Keratinocyte (primary cell): Measurements from ENCODE around the gene CACNA2D2. TPM values are rescaled to one million over a fixed set of nuclear protein-coding genes. Genes with fewer than 3 reads are reported as not detected.
A peak's percentile ranks its signal among the peaks of the same experiment; 100 is the strongest.

Experiments
- DNase-seq: peaks from one replicate; pipeline ENCODE4 v3.0.0-alpha.2; 2011; ENCODE audit warnings: low read depth, missing footprints, low spot score
- FAIRE-seq: peaks from 2 replicates; lab custom pipeline; 2011; peaks lifted over from hg19 to GRCh38; lab: Jason Lieb, UNC
- H2AFZ ChIP-seq: 2 replicates; pipeline ENCODE4 v1.6.0; 2012; ENCODE audit warnings: low read length, control low read depth, inconsistent platforms; ENCODE audit not compliant: control insufficient read depth
- H3K27ac ChIP-seq: 2 replicates; pipeline ENCODE4 v1.5.1; 2011; ENCODE audit warnings: low read length; ENCODE audit not compliant: control insufficient read depth, insufficient read depth
- H3K27me3 ChIP-seq: 3 replicates; pipeline ENCODE4 v1.6.0; 2011; ENCODE audit warnings: low read length; ENCODE audit not compliant: control insufficient read depth, insufficient read depth; ENCODE audit errors: extremely low read depth
- H3K36me3 ChIP-seq, 2 experiments: 2 replicates in 1 of 2; 3 replicates in 1 of 2; pipeline ENCODE4 v1.5.1; 2011; ENCODE audit warnings: low read length in 2 of 2, mild to moderate bottlenecking in 1 of 2; ENCODE audit not compliant: control insufficient read depth in 2 of 2, insufficient read depth in 2 of 2; ENCODE audit errors: extremely low read depth in 1 of 2
- H3K4me1 ChIP-seq: 3 replicates; pipeline ENCODE4 v1.5.1; 2011; ENCODE audit warnings: low read length; ENCODE audit not compliant: control insufficient read depth, insufficient read depth; ENCODE audit errors: extremely low read depth
- H3K4me2 ChIP-seq: 3 replicates; pipeline ENCODE4 v1.6.0; 2011; ENCODE audit warnings: low read depth, low read length; ENCODE audit not compliant: control insufficient read depth, insufficient read depth; ENCODE audit errors: extremely low read depth
- H3K4me3 ChIP-seq, 3 experiments: fragments of 200-600 bp in 1 of 3; sonication (generic) in 1 of 3; 2 replicates in 2 of 3; 3 replicates in 1 of 3; pipeline ENCODE4 v1.5.1; 2011 to 2016; ENCODE audit warnings: low read length in 3 of 3, mild to moderate bottlenecking in 3 of 3, control low read depth in 2 of 3, inconsistent platforms in 1 of 3, low read depth in 1 of 3, mixed read lengths in 1 of 3, mixed run types in 1 of 3, moderate library complexity in 1 of 3; ENCODE audit not compliant: control insufficient read depth in 2 of 3, insufficient read depth in 2 of 3; ENCODE audit errors: extremely low read depth in 1 of 3
- H3K79me2 ChIP-seq: 2 replicates; pipeline ENCODE4 v1.6.0; 2012; ENCODE audit warnings: low read length; ENCODE audit not compliant: control insufficient read depth, insufficient read depth
- H3K9ac ChIP-seq: 3 replicates; pipeline ENCODE4 v1.6.0; 2011; ENCODE audit warnings: low read length; ENCODE audit not compliant: control insufficient read depth, insufficient read depth; ENCODE audit errors: extremely low read depth
- H3K9me1 ChIP-seq: 3 replicates; pipeline ENCODE4 v1.6.0; 2011; ENCODE audit warnings: low read length; ENCODE audit not compliant: control insufficient read depth, insufficient read depth; ENCODE audit errors: extremely low read depth
- H3K9me3 ChIP-seq: 2 replicates; pipeline ENCODE4 v1.5.1; 2012; ENCODE audit warnings: low read depth, low read length; ENCODE audit not compliant: control insufficient read depth
- H4K20me1 ChIP-seq: 3 replicates; pipeline ENCODE4 v1.6.0; 2011; ENCODE audit warnings: low read length; ENCODE audit not compliant: control insufficient read depth, insufficient read depth; ENCODE audit errors: extremely low read depth
- CTCF ChIP-seq, 3 experiments: IDR thresholded peaks in 1 of 3; conservative IDR thresholded peaks in 1 of 3; optimal IDR thresholded peaks in 1 of 3; 2 replicates in 2 of 3; 3 replicates in 1 of 3; pipeline versions ENCODE3 to v1.5.1; 2011; ENCODE audit warnings: low read length in 3 of 3, mild to moderate bottlenecking in 3 of 3, moderate library complexity in 2 of 3, control low read depth in 1 of 3, inconsistent platforms in 1 of 3; ENCODE audit not compliant: insufficient read depth in 2 of 3; ENCODE audit errors: extremely low read depth in 1 of 3
- EZH2 ChIP-seq: IDR thresholded peaks from one replicate; pipeline ENCODE4 v1.6.1; 2012; ENCODE audit warnings: inconsistent platforms, mild to moderate bottlenecking, low read length, moderate library complexity
- dilution Hi-C: fragments of 300-500 bp; cut with MboI; formaldehyde crosslinking; loops from one replicate; pipeline ENCODE4 v1.7.0; 2020; ENCODE audit warnings: low sequenced_read_pairs; ENCODE audit not compliant: extremely low pct_ligation_motif_present
- polyA plus RNA-seq, 5 experiments: library from polyadenylated mRNA; depleted of rRNA in 3 of 5; stranded (reverse) in 3 of 5; stranded (forward) in 1 of 5; unstranded in 1 of 5; fragments of >200 nt; gene quantifications; 1 replicate in 1 of 5; 2 replicates in 3 of 5; 3 replicates in 1 of 5; pipeline versions ENCODE4 v1.2.1 to v1.2.3, GENCODE V29; 2011 to 2012; ENCODE audit warnings: missing spikeins in 2 of 5, low read depth in 1 of 5, low replicate concordance in 1 of 5

The CACNA2D2 gene
- polyA plus RNA-seq, 1 donor (not counting 4 experiments of a cell fraction or from before 2014, with no cell fraction given), result 0.04 TPM

DNA sequence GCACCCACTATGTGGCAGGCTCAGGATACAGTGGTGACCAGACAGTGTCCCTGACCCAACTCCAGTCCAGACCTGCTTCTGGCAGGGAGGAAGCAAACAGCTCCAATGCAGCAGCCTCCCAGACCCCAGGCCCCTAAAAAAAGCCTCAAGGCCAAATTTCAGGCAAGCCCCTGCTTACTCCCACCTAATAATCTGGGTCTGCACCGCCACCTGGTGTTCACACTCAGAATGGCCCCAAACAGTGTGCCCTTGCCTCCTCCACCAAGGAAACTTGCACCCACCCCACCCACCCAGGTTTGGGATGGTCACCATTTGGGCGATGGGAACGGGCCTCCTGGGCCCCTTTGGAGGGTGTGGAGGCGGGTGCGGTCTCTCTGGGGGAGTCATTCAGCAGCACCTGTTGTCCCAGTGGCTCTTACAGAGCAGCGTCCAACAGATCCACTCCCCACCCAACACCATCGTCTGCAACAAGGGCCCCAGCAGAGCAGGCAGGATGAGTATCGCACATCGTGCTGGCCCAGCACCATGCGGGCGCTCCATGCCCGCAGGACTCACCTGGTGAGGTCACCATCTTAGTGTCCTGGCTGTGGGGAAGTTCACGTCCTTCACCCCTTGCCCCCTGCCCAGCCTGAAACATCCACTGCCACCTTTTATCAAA, 46.8 kb upstream of the CACNA2D2 start:
- Histone ChIP-seq H3K36me3 (no peaks in the 10 kb centered on the region), H3K9me3 (no peaks in the 10 kb centered on the region), H3K9ac (no peak overlapping the region), H3K4me1 (peaks cover 8% of the 10 kb centered on the region), H4K20me1 (no peaks in the 10 kb centered on the region), H3K27ac (no peak overlapping the region), H3K9me1 (no peaks in the 10 kb centered on the region), H2AFZ (no peak overlapping the region), H3K27me3 (peaks cover 28% of the 10 kb centered on the region), H3K79me2 (no peaks in the 10 kb centered on the region), H3K4me3 (no peak overlapping the region), H3K4me2 (no peak overlapping the region)
- DNase-seq (no peak), FAIRE-seq (no peak)
- dilution Hi-C loops, result no loop called here
- TF ChIP-seq CTCF (optimal IDR thresholded peaks at IDR 0.05 in 1 of 3, IDR thresholded peaks at IDR 0.05 in 1 of 3, conservative IDR thresholded peaks at IDR 0.05 in 1 of 3; ENCODE audit: extremely low read depth in 1 of 3, insufficient read depth in 2 of 3, low read length in 3 of 3) (peak in 2 of 3 experiments; percentile 67 to 85), EZH2 (no peak)

- FAIRE-seq, result no peak
- H3K4me3 ChIP-seq, result no peak overlapping the region
- peaks cover 19% of the 10 kb centered on the region for H3K27me3 ChIP-seq
- H3K4me1 ChIP-seq, result peaks cover 8% of the 10 kb centered on the region
- H2AFZ ChIP-seq, result no peak overlapping the region
- no peaks in the 10 kb centered on the region for H3K9me3 ChIP-seq
- dilution Hi-C loops, result no loop called here
- no peak overlapping the region for H3K9ac ChIP-seq
- no peak overlapping the region for H3K27ac ChIP-seq
- H3K36me3 ChIP-seq, result no peaks in the 10 kb centered on the region
- no peak for DNase-seq
- H4K20me1 ChIP-seq, result no peaks in the 10 kb centered on the region
- H3K4me2 ChIP-seq, result no peak overlapping the region
- H3K9me1 ChIP-seq, result no peaks in the 10 kb centered on the region
- TF ChIP-seq CTCF (optimal IDR thresholded peaks at IDR 0.05 in 1 of 3, IDR thresholded peaks at IDR 0.05 in 1 of 3, conservative IDR thresholded peaks at IDR 0.05 in 1 of 3; ENCODE audit: extremely low read depth in 1 of 3, insufficient read depth in 2 of 3, low read length in 3 of 3), result no peak
- TF ChIP-seq EZH2, result no peak
- H3K79me2 ChIP-seq, result no peaks in the 10 kb centered on the region
Observed at GRCh38 chr3:50549226-50549625, 45.8 kb upstream of the CACNA2D2 start.
